Endodermal cell (in vitro differentiated cells): ENCODE results near the gene ATXN10. TPM values are rescaled to one million over a fixed set of nuclear protein-coding genes. Genes with fewer than 3 reads are reported as not detected.

ENCODE experiments used
- DNase-seq: peaks from one replicate; pipeline ENCODE4 v3.0.0-alpha.2; 2017
- H3K27ac ChIP-seq: 2 replicates; pipeline ENCODE4 v1.5.1; 2013; ENCODE audit warnings: mild to moderate bottlenecking, low read depth, low read length, moderate library complexity
- H3K27me3 ChIP-seq: 2 replicates; pipeline ENCODE4 v1.6.1; 2013; ENCODE audit warnings: mild to moderate bottlenecking, low read length, moderate library complexity; ENCODE audit not compliant: insufficient read depth, control insufficient read depth, poor library complexity, severe bottlenecking
- H3K36me3 ChIP-seq: 2 replicates; pipeline ENCODE4 v1.7.0; 2013; ENCODE audit warnings: mild to moderate bottlenecking, low read length, moderate library complexity; ENCODE audit not compliant: control insufficient read depth, insufficient read depth
- H3K4me1 ChIP-seq: one replicate; pipeline ENCODE4 v1.7.0; 2013; ENCODE audit warnings: low read length; ENCODE audit not compliant: control insufficient read depth, insufficient read depth
- H3K4me3 ChIP-seq: 2 replicates; pipeline ENCODE4 v1.5.1; 2013; ENCODE audit warnings: mild to moderate bottlenecking, low read length, moderate library complexity
- H3K9ac ChIP-seq: 2 replicates; pipeline ENCODE4 v1.6.1; 2013; ENCODE audit warnings: mild to moderate bottlenecking, low read length, moderate library complexity; ENCODE audit not compliant: poor library complexity, severe bottlenecking; ENCODE audit errors: extremely low read depth
- H3K9me3 ChIP-seq: 2 replicates; pipeline ENCODE4 v1.6.1; 2013; ENCODE audit warnings: mild to moderate bottlenecking, low read length, moderate library complexity; ENCODE audit not compliant: control insufficient read depth
- H3K27ac Mint-ChIP-seq: 2 replicates; pipeline ENCODE4 v1.8.0; 2020; ENCODE audit warnings: mixed read lengths
- H3K27me3 Mint-ChIP-seq: 2 replicates; pipeline ENCODE4 v1.8.0; 2021; ENCODE audit warnings: mild to moderate bottlenecking, mixed read lengths; ENCODE audit not compliant: insufficient read depth
- H3K36me3 Mint-ChIP-seq: 2 replicates; pipeline ENCODE4 v1.8.0; 2020; ENCODE audit warnings: low read depth, mixed read lengths
- H3K4me1 Mint-ChIP-seq: 2 replicates; pipeline ENCODE4 v1.8.0; 2020; ENCODE audit warnings: mixed read lengths
- H3K4me3 Mint-ChIP-seq: 2 replicates; pipeline ENCODE4 v1.8.0; 2020; ENCODE audit warnings: mild to moderate bottlenecking, moderate library complexity, mixed read lengths
- H3K9me3 Mint-ChIP-seq: 2 replicates; pipeline ENCODE4 v1.8.0; 2020; ENCODE audit warnings: mild to moderate bottlenecking, mixed read lengths
- WGBS, 2 experiments: methylation state at CpG; one replicate each; pipeline versions ENCODE4 v1.1.5 to v1.1.7; 2013; ENCODE audit warnings: missing lambda C conversion rate in 2 of 2, mixed read lengths in 1 of 2; ENCODE audit not compliant: insufficient coverage in 1 of 2, insufficient read length in 1 of 2; 5-methylcytosine and 5-hydroxymethylcytosine counted together
- total RNA-seq, 2 donors: library from RNA; stranded (reverse); fragmentation: NEBNext Ultra II Directional in 1 of 2; extraction: Animal tissue kit (Norgen Biotek cat#: 25700) in 1 of 2; gene quantifications; 2 replicates in 1 of 2; 3 replicates in 1 of 2; pipeline ENCODE4 v1.2.1, GENCODE V29; 2021
- TF ChIP-seq, protein P1 (sequence below): fragments of 200-600 bp; sonication (generic); conservative IDR thresholded peaks from 2 replicates; pipeline ENCODE4 v1.5.0; 2021; ENCODE audit warnings: antibody characterized with exemption, mild to moderate bottlenecking

Gene ATXN10
- total RNA-seq, 2 donors from 2014 or later = 223 to 266 TPM

DNA sequence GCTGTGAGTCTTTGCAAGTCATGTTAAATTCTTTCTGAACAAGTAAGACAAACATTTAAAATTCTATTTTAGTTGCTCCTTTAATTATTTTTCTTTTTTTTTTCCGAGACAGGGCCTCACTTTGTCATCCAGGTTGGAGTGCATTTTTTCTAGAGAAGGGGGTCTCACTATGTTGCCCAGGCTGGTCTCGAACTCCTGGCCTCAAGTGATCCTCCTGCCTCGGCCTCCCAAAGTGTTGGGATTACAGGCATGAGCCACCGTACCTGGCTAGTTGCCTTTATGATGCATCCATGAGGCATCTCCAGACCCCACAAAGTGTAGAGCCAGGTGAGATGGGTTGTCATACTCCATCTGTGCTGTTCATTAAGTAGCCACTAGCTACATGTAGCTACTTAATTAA lies 4.4 kb downstream of the ATXN10 start:
- no peaks in the 10 kb centered on the region for H3K4me1 ChIP-seq
- peaks cover 11% of the 10 kb centered on the region for H3K36me3 Mint-ChIP-seq
- DNase-seq = no peak
- H3K27ac Mint-ChIP-seq = no peak overlapping the region
- no peaks in the 10 kb centered on the region for H3K9me3 Mint-ChIP-seq
- no peak overlapping the region for H3K4me3 Mint-ChIP-seq
- no peaks in the 10 kb centered on the region for H3K9me3 ChIP-seq
- WGBS, 2 experiments = 96 to 100% methylated on average over 1 to 4 of the region's 4 CpGs
- H3K27me3 Mint-ChIP-seq = no peaks in the 10 kb centered on the region
- no peak overlapping the region for H3K27ac ChIP-seq
- H3K4me1 Mint-ChIP-seq = peaks cover 25% of the 10 kb centered on the region
- no peak overlapping the region for H3K9ac ChIP-seq
- peaks cover 4% of the 10 kb centered on the region for H3K36me3 ChIP-seq
- H3K4me3 ChIP-seq = no peak overlapping the region
- TF ChIP-seq, protein P1, sequence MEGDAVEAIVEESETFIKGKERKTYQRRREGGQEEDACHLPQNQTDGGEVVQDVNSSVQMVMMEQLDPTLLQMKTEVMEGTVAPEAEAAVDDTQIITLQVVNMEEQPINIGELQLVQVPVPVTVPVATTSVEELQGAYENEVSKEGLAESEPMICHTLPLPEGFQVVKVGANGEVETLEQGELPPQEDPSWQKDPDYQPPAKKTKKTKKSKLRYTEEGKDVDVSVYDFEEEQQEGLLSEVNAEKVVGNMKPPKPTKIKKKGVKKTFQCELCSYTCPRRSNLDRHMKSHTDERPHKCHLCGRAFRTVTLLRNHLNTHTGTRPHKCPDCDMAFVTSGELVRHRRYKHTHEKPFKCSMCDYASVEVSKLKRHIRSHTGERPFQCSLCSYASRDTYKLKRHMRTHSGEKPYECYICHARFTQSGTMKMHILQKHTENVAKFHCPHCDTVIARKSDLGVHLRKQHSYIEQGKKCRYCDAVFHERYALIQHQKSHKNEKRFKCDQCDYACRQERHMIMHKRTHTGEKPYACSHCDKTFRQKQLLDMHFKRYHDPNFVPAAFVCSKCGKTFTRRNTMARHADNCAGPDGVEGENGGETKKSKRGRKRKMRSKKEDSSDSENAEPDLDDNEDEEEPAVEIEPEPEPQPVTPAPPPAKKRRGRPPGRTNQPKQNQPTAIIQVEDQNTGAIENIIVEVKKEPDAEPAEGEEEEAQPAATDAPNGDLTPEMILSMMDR = no peak
- no peaks in the 10 kb centered on the region for H3K27me3 ChIP-seq

DNA sequence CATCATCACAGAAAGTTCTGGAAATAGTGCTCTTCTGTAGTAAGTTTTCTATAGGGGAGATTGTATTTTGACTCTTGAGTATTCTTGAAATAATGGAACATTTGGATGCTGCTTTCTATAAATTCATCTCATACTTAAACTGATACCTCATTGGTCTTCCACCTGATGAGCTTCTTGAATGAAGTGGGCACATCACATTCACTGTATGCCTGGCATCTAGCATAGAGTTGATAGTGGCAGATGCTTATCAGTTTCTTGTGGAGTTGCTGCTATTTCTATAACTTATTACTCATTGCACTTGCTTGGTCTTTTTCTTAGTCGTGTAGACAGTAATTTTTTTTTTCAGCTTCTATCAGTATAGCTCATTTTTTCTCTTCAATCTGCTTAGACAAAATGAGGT lies 5.4 kb downstream of the ATXN10 start:
- Mint-ChIP-seq H3K27me3 (no peaks in the 10 kb centered on the region), H3K27ac (no peak overlapping the region), H3K9me3 (no peaks in the 10 kb centered on the region), H3K4me1 (peaks cover 25% of the 10 kb centered on the region), H3K4me3 (no peak overlapping the region), H3K36me3 (peaks cover 11% of the 10 kb centered on the region)
- TF ChIP-seq, protein P1 = no peak
- Histone ChIP-seq H3K4me3 (no peak overlapping the region), H3K9ac (no peak overlapping the region), H3K4me1 (no peaks in the 10 kb centered on the region), H3K36me3 (peaks cover 4% of the 10 kb centered on the region), H3K27me3 (no peaks in the 10 kb centered on the region), H3K9me3 (no peaks in the 10 kb centered on the region), H3K27ac (no peak overlapping the region)
- WGBS, 2 experiments = 93% methylated on average over 1 of the region's 1 CpG; no CpG with 5 or more reads in 1 of the 2 experiments
- no peak for DNase-seq

DNA sequence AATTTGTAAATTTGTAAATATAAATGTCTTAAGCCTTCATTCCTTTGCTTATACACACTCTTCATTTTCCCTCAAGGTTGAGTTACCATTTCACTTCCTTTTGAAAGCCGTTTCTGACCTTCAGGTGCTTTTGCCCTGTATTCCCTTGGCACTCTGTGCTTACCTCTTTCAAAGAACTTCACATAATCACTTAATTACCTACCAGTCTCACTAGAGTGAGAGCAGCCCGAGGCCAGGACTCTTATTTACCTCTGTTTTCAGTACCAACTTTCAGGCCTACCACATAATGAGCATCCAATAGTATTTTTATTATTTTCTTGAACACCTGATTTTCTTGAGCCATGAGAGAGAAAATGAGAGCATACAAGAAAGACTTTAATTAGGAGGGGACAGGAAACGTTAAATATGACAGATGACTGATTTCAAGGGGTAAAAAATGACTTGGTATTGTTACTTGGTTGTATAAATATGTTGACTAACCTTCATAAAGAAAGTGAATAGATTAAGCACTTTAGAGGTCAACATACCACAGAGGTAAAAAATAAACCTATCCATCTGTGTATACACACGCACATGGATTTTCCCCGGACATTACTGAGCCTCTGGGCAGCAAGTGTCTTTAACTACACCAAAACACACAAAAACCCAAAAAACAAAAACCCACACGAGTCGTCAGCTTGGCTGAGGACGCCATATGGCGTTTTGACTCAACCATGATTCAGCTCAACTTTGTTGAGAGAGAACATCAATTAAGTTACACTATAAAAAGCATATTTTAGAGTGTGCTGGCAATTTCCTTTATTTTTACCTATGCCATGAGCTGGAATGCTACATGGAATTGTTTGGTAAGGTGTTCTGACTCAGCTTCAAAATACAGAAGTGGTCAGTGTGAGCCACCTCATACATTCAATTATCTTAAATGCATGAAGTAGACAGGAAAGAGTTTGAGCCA lies 7.6 kb downstream of the ATXN10 start:
- H3K4me3 Mint-ChIP-seq = no peak overlapping the region
- H3K27me3 Mint-ChIP-seq = no peaks in the 10 kb centered on the region
- DNase-seq = no peak
- no peak overlapping the region for H3K27ac Mint-ChIP-seq
- WGBS, 2 experiments = 82 to 95% methylated on average over 7 to 9 of the region's 9 CpGs
- no peaks in the 10 kb centered on the region for H3K4me1 ChIP-seq
- H3K27me3 ChIP-seq = no peaks in the 10 kb centered on the region
- H3K4me3 ChIP-seq = no peak overlapping the region
- H3K36me3 ChIP-seq = peaks cover 4% of the 10 kb centered on the region
- no peaks in the 10 kb centered on the region for H3K9me3 ChIP-seq
- H3K36me3 Mint-ChIP-seq = peaks cover 11% of the 10 kb centered on the region
- H3K4me1 Mint-ChIP-seq = peaks cover 10% of the 10 kb centered on the region
- H3K9me3 Mint-ChIP-seq = no peaks in the 10 kb centered on the region
- TF ChIP-seq, protein P1 = no peak
- no peak overlapping the region for H3K27ac ChIP-seq
- no peak overlapping the region for H3K9ac ChIP-seq
